Cardiac fibroblast (primary cell): ENCODE results near the gene PARD3B.

Source experiments
- DNase-seq, 2 donors: peaks; one replicate each; pipeline versions ENCODE4 v3.0.0 to v3.0.0-alpha.2; 2010; ENCODE audit warnings: low read depth in 2 of 2
- H3K4me3 ChIP-seq, 2 donors: replicated peaks in 1 of 2; 1 replicate in 1 of 2; 2 replicates in 1 of 2; pipeline ENCODE4 v1.5.1; 2011; ENCODE audit warnings: low read depth in 2 of 2, low read length in 2 of 2, mild to moderate bottlenecking in 2 of 2, moderate library complexity in 1 of 2
- CTCF ChIP-seq: IDR thresholded peaks from one replicate; pipeline ENCODE4 v1.5.1; 2011; ENCODE audit warnings: low read depth, mild to moderate bottlenecking, low read length, inconsistent platforms

Gene PARD3B

GRCh38 chr2:204718607-204719006, 173.3 kb downstream of the PARD3B start:
- no peak for DNase-seq
- no peak for TF ChIP-seq CTCF
- no peak overlapping the region for H3K4me3 ChIP-seq

- DNase-seq: no peak
- TF ChIP-seq CTCF: no peak
Observed at GRCh38 chr2:204720874-204721273, 175.6 kb downstream of the PARD3B start.

GRCh38 chr2:204722207-204722606, 176.9 kb downstream of the PARD3B start:
- no peak for TF ChIP-seq CTCF
- no peak overlapping the region for H3K4me3 ChIP-seq
- DNase-seq: no peak

More at GRCh38 chr2:204720874-204721273, 175.6 kb downstream of the PARD3B start:
- no peak overlapping the region for H3K4me3 ChIP-seq

GRCh38 chr2:204722691-204723090, 177.4 kb downstream of the PARD3B start:
- no peak for TF ChIP-seq CTCF
- no peak overlapping the region for H3K4me3 ChIP-seq
- peak in 1 of 2 donors; percentile 38 for DNase-seq

- DNase-seq: no peak
- TF ChIP-seq CTCF: no peak
- H3K4me3 ChIP-seq: no peak overlapping the region
Observed at GRCh38 chr2:204725693-204726360, 180.6 kb downstream of the PARD3B start.

- no peak for DNase-seq
- no peak for TF ChIP-seq CTCF
- H3K4me3 ChIP-seq: no peak overlapping the region
Observed at GRCh38 chr2:204726831-204727230, 181.6 kb downstream of the PARD3B start.

GRCh38 chr2:204727368-204727767, 182.1 kb downstream of the PARD3B start:
- TF ChIP-seq CTCF: no peak
- no peak overlapping the region for H3K4me3 ChIP-seq
- DNase-seq: no peak
